Measurements from ENCODE around the gene SLC30A1. TPM values are rescaled to one million over a fixed set of nuclear protein-coding genes. Genes with fewer than 3 reads are reported as not detected.

The SLC30A1 gene
- total and polyA plus RNA-seq, 2 of the 8 experiments (the other 6 are each of a cell fraction or from before 2014, with no cell fraction given), result 4.5 to 14.0 TPM

DNA sequence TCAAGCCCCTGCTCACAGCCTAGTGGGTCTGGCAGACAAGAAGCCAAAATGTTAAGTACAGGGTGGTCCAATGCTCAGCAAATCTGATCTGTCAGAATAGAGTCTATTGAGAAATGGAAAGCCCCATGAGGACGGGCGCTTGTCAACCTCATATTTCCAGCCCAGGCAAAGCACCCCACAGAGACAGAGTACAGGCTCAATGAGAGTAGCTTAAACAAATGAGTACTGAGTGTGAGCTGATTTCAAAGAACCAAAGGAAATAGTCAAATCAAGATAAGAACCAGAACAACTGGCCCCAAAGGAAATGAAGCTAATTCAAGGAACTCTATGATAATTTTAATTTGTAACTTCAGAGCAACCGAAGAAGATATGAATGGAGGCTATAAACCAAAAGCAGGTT is 44.6 kb upstream of the SLC30A1 start:
- no peak overlapping the region for H2BK12ac ChIP-seq (ENCODE audit: low read depth, low read length)
- no peak overlapping the region for H2BK15ac ChIP-seq (ENCODE audit: low read length)
- no peaks in the 10 kb centered on the region for H3K79me1 ChIP-seq (ENCODE audit: low read depth, low read length)
- H3K27me3 ChIP-seq (replicated peaks in 1 of 4; ENCODE audit: control insufficient read depth in 3 of 4, extremely low read depth in 1 of 4, insufficient read depth in 3 of 4, low read length in 3 of 4), result no peaks in the 10 kb centered on the region
- no peak overlapping the region for H2BK5ac ChIP-seq (ENCODE audit: low read depth, low read length)
- H4K5ac ChIP-seq (ENCODE audit: insufficient read length, low read depth, low read length), result no peak overlapping the region
- H3K56ac ChIP-seq (replicated peaks; ENCODE audit: insufficient read length, low read depth, low read length), result no peak overlapping the region
- H3K27ac ChIP-seq (ENCODE audit: low read depth, low read length), result no peak overlapping the region
- no peak overlapping the region for H3K4ac ChIP-seq (replicated peaks; ENCODE audit: insufficient read length, low read depth, low read length)
- no peaks in the 10 kb centered on the region for H4K20me1 ChIP-seq (replicated peaks in 1 of 2; ENCODE audit: control insufficient read depth in 1 of 2, insufficient read depth in 2 of 2, low read length in 2 of 2)
- POLR2A ChIA-PET (ENCODE audit: partially characterized antibody), result interaction anchor here (1.4 kb wide), 1 partner anchor 17 kb away, joined by 3 read pairs; no protein-coding TSS in a partner anchor
- DNase-seq (ENCODE audit: low read depth in 1 of 2, low spot score in 2 of 2) (no peak), FAIRE-seq (no peak)
- no peaks in the 10 kb centered on the region for H3K79me2 ChIP-seq (ENCODE audit: control insufficient read depth in 1 of 2, insufficient read depth in 2 of 2, low read length in 2 of 2)
- 93% methylated on average over 3 of the region's 3 CpGs; no CpG with 5 or more reads in 1 of the 2 experiments for WGBS, 2 experiments (ENCODE audit: extremely low coverage in 1 of 2, insufficient coverage in 1 of 2, insufficient read length in 1 of 2, insufficient replicate concordance in 2 of 2, low coverage in 1 of 2, low lambda C conversion rate in 2 of 2, missing lambda C conversion rate in 1 of 2)
- CTCF ChIA-PET (ENCODE audit: partially characterized antibody), result interaction anchor here (0.6 to 2.0 kb wide), 3 partner anchors 31 to 109 kb away, joined by 3 to 11 read pairs (median 5); no protein-coding TSS in a partner anchor
- no peak overlapping the region for H3K4me3 ChIP-seq (ENCODE audit: extremely low read depth in 1 of 4, insufficient read depth in 2 of 4, low read depth in 3 of 4, low read length in 4 of 4)
- no peak overlapping the region for H2BK20ac ChIP-seq (ENCODE audit: low read length)
- H3K36me3 ChIP-seq (ENCODE audit: control insufficient read depth in 2 of 4, insufficient read depth in 4 of 4, low read length in 3 of 4), result no peaks in the 10 kb centered on the region
- H3K9ac ChIP-seq (replicated peaks in 1 of 4; ENCODE audit: extremely low read depth in 1 of 4, low read depth in 3 of 4, low read length in 3 of 4), result no peak overlapping the region
- peaks cover 4% of the 10 kb centered on the region; the same call in 1 of the 2 replicates for H3K23me2 ChIP-seq (ENCODE audit: low read depth, low read length)
- no peaks in the 10 kb centered on the region for H3K9me3 ChIP-seq (ENCODE audit: insufficient read depth in 2 of 2, low read depth in 1 of 2, low read length in 1 of 2)
- H2AK5ac ChIP-seq (ENCODE audit: low read depth, low read length), result no peak overlapping the region
- H4K91ac ChIP-seq (replicated peaks; ENCODE audit: insufficient read length, low read length), result no peak overlapping the region
- H3K4me1 ChIP-seq (replicated peaks in 1 of 4; ENCODE audit: control insufficient read depth in 3 of 4, insufficient read depth in 4 of 4, low read length in 3 of 4), result no peaks in the 10 kb centered on the region
- no peak overlapping the region for H3K18ac ChIP-seq (ENCODE audit: extremely low read depth, low read length)
- H2AFZ ChIP-seq (ENCODE audit: low read length), result no peak overlapping the region
- no peak overlapping the region for H3K14ac ChIP-seq (ENCODE audit: insufficient read length)
- no peak overlapping the region for H4K8ac ChIP-seq (ENCODE audit: extremely low read depth, insufficient read depth, low read length)
- H3K4me2 ChIP-seq (ENCODE audit: insufficient read depth in 1 of 2, low read depth in 2 of 2, low read length in 2 of 2), result no peak overlapping the region
- H3K23ac ChIP-seq (ENCODE audit: insufficient read length), result no peak overlapping the region
- no peak overlapping the region for H2BK120ac ChIP-seq (replicated peaks; ENCODE audit: low read depth, low read length)
- TF ChIP-seq RNF2 (IDR thresholded peaks at IDR 0.05; ENCODE audit: borderline replicate concordance, low read depth, low read length, missing control alignments, poor library complexity, severe bottlenecking), result no peak
- no peak for TF ChIP-seq POLR2A (IDR thresholded peaks at IDR 0.05; ENCODE audit: control extremely low read depth in 1 of 2, low read depth in 2 of 2, low read length in 2 of 2)
